ENCODE results near the gene RABAC1. TPM values are rescaled to one million over a fixed set of nuclear protein-coding genes. Genes with fewer than 3 reads are reported as not detected.

The RABAC1 gene
- total and polyA plus RNA-seq, 2 of the 13 experiments (the other 11 are each of a cell fraction or from before 2014, with no cell fraction given) = 37.4 to 74.0 TPM

GRCh38 chr19:41959056-41960053 lies at the start of gene RABAC1 (continued):
- no peak for TF ChIP-seq NR2F1 (CRISPR knock-in tag; IDR thresholded peaks at IDR 0.05)
- TF ChIP-seq ARID4A (CRISPR knock-in tag; IDR thresholded peaks at IDR 0.05; ENCODE audit: borderline replicate concordance) = peak; percentile 61; the same call in 1 of the 2 replicates
- TF ChIP-seq ASH2L (IDR thresholded peaks at IDR 0.05; ENCODE audit: insufficient read length, low read depth, low read length) = no peak
- TF ChIP-seq ZBTB33 (CRISPR knock-in tag; IDR thresholded peaks at IDR 0.05) = no peak
- TF ChIP-seq SUZ12 (IDR thresholded peaks at IDR 0.05; ENCODE audit: low read depth, low read length) = peak; percentile 80
- TF ChIP-seq ISX (CRISPR knock-in tag; conservative IDR thresholded peaks at IDR 0.05) = no peak
- TF ChIP-seq THAP7 (CRISPR knock-in tag; IDR thresholded peaks at IDR 0.05) = peak; percentile 37; the same call in 1 of the 2 replicates
- TF ChIP-seq IRX3 (CRISPR knock-in tag; IDR thresholded peaks at IDR 0.05; ENCODE audit: borderline replicate concordance, low read depth) = no peak
- peak; percentile 64; the same call in 1 of the 2 replicates for TF ChIP-seq CBFB (CRISPR knock-in tag; IDR thresholded peaks at IDR 0.05)
- TF ChIP-seq ZNF329 (CRISPR knock-in tag; IDR thresholded peaks at IDR 0.05; ENCODE audit: low read depth) = no peak
- peak; percentile 74 for TF ChIP-seq ELF1 (CRISPR knock-in tag; IDR thresholded peaks at IDR 0.05)
- TF ChIP-seq ZNF710 (CRISPR knock-in tag; IDR thresholded peaks at IDR 0.05; ENCODE audit: borderline replicate concordance) = no peak
- no peak for TF ChIP-seq MED1 (CRISPR knock-in tag; IDR thresholded peaks at IDR 0.05)
- TF ChIP-seq HNRNPH1 (optimal IDR thresholded peaks at IDR 0.05; ENCODE audit: low read depth, low read length) = no peak
- no peak for TF ChIP-seq FOXM1 (CRISPR knock-in tag; IDR thresholded peaks at IDR 0.05)
- no peak for TF ChIP-seq DBP (CRISPR knock-in tag; IDR thresholded peaks at IDR 0.05; ENCODE audit: not compliant biosample characterization)
- TF ChIP-seq ZFP37 (CRISPR knock-in tag; IDR thresholded peaks at IDR 0.05; ENCODE audit: borderline replicate concordance) = no peak

Data from HepG2 (cell line).